CD4-positive, alpha-beta T cell treated with Interferon gamma for 1 hour (primary cell): ENCODE data around the gene NEURL3.
A peak's percentile ranks its signal among the peaks of the same experiment; 100 is the strongest.

Experiments used
- DNase-seq: peaks from one replicate; pipeline ENCODE4 v3.0.0-alpha.2; 2020

NEURL3 gene

GRCh38 chr2:96539215-96539920 is 34.2 kb upstream of the NEURL3 start:
- no peak for DNase-seq

- peak; percentile 90 for DNase-seq
Observed at GRCh38 chr2:96538487-96539214, 33.5 kb upstream of the NEURL3 start.

- peak; percentile 75 for DNase-seq
Observed at GRCh38 chr2:96537734-96538486, 32.8 kb upstream of the NEURL3 start.

- peak; percentile 89 for DNase-seq
Observed at GRCh38 chr2:96537066-96537733, 32.0 kb upstream of the NEURL3 start.

- peak; percentile 91 for DNase-seq
Observed at GRCh38 chr2:96536445-96537065, 31.4 kb upstream of the NEURL3 start, which contains the start of gene ARID5A. TSS of gene ARID5A (plus strand) at chr2:96536752. CDS start at chr2:96536827, 75 bp downstream.

- no peak for DNase-seq
Observed at GRCh38 chr2:96535331-96535730, 30.2 kb upstream of the NEURL3 start.

- DNase-seq, result no peak
Observed at GRCh38 chr2:96534701-96535181, 29.6 kb upstream of the NEURL3 start.

- DNase-seq, result no peak
Observed at GRCh38 chr2:96534141-96534540, 29.0 kb upstream of the NEURL3 start.

GRCh38 chr2:96533292-96534073 is 28.3 kb upstream of the NEURL3 start:
- peak; percentile 27 for DNase-seq

GRCh38 chr2:96532641-96533291 is 27.6 kb upstream of the NEURL3 start:
- DNase-seq, result no peak

GRCh38 chr2:96531872-96532505 is 26.8 kb upstream of the NEURL3 start:
- DNase-seq, result peak; percentile 88

- DNase-seq, result no peak
Observed at GRCh38 chr2:96531366-96531765, 26.2 kb upstream of the NEURL3 start.

GRCh38 chr2:96530474-96531357 is 25.6 kb upstream of the NEURL3 start:
- no peak for DNase-seq

- no peak for DNase-seq
Observed at GRCh38 chr2:96530144-96530430, 24.9 kb upstream of the NEURL3 start.

GRCh38 chr2:96529376-96530143 is 24.4 kb upstream of the NEURL3 start:
- no peak for DNase-seq

- DNase-seq, result no peak
Observed at GRCh38 chr2:96528700-96529375, 23.7 kb upstream of the NEURL3 start.

GRCh38 chr2:96528006-96528699 is 23.0 kb upstream of the NEURL3 start:
- DNase-seq, result peak; percentile 73
